GM21825 (cell line): Measurements from ENCODE around the gene MFSD11.
"Not testable (repeated sequence)": the region's sequence is repeated elsewhere in the genome, so short reads cannot be mapped to it uniquely, and the experiment has no call there.

Source experiments
- ATAC-seq: cut with Tn5 transposase; IDR thresholded peaks from one replicate; pipeline ENCODE4 v1.9.1; 2021; ENCODE audit warnings: mild to moderate bottlenecking, moderate library complexity; ENCODE audit not compliant: unreplicated experiment

Gene MFSD11

DNA sequence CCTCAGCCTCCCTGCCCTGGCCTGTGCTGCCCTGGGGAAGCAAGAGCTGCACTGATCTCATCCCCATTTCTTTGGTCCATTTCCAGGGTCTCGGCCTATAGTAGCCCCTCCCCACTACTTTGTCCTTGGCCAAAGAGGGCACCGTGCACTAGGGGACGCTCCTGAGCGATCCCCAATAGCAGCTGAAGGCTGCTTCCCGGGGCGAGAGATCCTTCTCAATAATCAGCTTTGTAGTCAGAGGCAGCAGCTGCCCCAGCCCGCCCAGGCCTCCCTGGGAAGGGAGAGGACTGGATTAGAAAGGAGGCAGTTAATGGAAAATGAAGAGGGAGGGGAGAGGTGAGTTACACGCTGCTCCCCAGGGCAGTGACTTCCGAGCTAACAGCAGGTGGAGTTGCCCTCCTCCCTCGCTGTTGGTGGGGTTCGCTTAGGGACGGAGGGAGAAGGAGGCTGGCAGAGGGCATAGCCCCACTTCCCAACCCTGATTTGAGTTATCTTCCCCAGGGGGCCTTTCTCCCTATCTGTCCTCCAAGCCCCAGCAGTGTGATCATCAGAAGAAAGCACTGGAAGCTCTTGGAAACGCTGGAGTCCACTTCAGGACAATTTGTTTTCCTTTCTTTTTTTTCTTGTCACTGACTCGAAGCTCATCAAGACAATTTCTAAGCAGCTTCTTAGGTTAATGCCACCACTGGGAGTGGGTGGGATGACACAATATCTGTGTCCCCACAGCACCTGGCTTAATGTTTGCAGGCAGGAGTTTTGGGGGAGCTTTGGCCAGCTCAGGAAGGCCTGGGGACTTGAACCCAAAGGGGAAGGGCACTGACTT, 29.7 kb upstream of the MFSD11 start:
- no peak for ATAC-seq

DNA sequence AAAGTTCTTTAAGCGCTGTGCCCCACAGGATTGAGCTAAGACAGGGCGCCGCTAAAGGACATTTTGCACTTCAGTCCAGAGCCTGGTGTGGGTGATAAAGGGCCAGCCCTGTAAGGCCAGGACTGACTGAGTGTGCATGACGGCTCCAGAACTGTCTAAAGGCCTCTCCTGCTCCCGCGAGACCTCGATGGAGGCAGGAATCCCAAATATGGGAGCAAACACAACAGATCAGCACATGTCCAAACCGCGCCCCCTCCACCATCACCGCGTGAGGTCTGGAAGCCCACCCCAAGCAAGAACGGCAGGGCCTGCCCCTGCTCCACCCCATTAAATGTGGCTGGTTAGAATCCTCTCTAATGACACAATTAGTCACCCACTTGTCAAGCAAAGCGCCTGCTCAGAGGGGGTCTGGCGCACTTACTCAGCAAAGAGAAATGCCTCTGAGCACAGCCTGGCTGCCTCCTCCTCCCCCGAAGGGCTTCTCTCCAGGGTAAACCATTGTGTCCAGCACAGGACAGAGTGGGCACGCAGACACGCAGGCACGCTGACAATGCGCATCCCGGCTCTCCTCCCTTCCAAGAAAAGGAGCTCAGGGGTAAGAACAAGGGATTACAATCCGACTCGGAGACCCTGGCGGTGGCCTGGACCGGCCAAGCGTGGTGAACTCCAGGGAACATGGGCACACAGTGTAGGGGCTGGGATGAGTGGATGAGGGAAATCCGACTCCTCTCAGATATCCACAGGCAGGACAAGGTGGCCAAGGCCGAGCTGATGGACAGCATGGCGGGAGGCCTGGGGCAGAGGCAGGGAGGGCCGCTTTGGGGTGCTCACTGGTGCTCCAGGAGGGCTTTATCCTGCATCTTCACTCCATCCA, 28.6 kb upstream of the MFSD11 start:
- ATAC-seq, result no peak

DNA sequence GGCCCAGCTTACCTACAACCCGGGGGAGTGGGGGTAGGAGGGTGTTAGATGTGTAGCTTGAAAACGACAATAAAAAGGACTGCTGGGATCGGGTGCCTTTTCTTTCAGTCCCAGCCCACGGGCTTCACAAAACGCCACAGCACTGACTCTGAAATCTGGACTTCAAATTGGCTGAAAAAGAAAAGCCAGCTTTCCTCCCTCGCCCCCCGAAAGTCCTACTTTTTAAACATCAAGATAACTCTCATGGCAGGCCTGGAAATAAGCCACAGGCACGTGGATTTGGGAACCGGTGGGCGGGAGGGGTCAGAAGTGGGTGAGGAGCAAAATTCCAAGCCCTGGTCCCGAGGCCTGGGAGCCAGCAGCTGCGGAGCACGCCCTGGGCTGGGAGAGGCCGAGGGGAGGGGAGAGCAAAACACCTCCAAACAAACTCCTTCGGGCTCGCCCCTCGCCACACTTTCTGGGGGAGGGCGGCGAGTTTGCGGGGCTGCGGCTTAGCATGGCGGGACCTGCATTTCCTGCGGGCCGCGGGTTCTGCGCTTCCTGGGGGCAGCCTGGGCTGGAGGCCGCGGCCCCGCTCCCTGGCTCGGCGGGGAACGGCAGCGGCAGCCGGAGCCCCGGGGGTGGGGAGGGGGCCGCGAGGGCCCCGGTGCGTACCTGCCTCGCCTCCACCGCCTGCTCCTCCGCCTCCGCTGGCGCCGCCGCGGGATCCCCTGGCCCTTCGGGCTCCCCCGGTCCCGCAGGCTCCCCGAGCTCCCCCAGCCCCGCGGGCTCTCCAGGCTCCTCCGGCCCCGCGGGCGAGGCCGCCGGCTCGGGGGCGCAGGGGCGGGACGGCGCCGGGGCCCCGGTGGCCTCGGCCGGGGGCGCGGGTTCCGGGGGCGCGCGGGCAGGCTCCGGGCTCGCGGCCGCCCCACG, 27.7 kb upstream of the MFSD11 start:
- ATAC-seq, result not testable (repeated sequence)

DNA sequence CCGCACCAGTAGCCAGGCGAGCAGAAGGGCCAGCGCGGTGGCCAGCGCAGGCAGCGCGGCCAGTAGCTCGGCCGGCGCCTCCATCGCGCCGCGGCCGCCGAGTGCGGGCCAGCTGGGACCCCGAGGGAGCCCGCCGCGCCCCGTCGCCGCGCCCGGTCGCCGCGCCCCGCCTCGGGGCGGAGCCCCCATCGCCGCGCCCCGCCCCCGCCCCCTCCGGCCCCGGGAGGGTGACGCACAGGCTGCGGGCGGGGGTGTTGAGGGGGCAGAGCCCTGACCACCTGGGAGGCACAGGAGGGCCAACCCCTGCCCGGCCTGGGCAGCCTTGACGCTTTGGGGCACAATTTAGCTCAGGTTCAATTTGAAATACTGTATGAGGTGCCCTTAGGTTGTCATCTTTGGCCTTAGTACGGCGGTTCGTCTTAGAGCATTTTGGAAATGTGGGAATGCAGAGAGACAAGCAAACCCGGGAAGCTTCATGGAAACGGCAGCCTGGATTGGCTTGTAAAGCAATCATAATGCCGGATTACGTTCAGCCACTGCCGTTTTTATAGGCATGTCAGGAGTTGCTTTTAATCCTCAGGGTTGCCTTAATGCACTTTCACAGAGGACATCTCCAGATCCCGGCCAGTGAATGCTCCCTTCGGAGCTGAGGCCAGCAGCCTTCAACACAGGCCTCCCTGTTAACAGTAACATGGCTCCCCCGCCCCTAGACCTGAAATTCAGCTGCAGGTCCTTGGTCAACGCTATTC, 26.9 kb upstream of the MFSD11 start, which contains the start of gene MXRA7:
MXRA7 (minus strand) TSS at position 103 of the 749 bp plus-strand sequence; CDS start at position 84, 19 bp downstream.
- ATAC-seq, result no peak

DNA sequence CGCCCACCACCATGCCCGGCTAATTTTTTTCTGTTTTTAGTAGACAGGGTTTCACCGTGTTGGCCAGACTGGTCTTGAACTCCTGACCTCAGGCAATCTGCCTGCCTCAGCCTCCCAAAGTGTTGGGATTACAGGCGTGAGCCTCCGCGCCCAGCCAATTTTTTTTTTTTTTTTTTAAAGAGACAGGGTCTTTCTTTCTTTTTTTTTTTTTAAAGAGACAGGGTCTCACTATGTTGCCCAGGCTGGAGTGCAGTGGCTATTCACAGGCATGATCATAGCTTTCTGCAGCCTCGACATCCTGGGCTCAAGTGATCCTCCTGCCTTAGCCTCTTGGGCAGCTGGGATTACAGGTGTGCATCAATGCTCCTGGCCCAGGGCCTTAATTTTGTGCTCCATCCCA, 25.6 kb upstream of the MFSD11 start:
- not testable (repeated sequence) for ATAC-seq

DNA sequence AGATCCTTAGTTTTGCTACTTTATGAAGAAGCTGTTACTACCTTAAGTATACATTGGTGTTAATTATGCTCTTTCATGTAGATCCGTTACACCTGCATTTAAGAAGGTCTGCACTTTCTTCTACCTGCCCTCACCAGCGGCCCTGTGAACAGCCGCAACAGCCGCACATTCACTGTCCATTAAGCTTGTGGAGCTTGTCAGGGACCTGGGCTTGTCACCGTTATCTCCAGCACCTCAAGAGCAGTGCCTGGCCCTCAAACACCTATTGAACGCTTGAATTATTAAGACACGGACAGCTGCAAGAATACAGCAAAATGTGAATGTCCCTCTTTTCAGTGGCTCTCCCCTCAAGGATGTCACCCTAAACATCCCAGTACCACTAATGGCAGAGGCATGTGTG, 24.2 kb upstream of the MFSD11 start:
- no peak for ATAC-seq

DNA sequence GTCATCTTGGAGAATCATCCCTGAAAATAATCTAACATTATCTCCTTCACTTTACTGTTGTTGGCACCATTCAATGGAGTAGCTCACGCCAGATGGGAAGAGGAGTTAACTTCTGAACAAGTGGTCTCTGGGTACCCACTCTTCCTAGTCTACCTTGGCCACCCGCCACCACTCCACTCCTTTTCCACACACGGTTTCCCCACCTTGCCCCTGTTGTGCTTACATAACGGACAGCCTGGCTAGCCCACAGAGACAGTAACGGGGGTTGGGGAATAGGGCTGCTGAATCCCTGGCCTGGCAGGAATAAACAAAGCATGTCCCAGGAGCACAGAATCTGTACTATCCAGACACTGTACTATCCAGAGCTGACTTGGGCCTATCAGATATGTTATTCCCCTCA, 23.6 kb upstream of the MFSD11 start:
- ATAC-seq, result no peak

DNA sequence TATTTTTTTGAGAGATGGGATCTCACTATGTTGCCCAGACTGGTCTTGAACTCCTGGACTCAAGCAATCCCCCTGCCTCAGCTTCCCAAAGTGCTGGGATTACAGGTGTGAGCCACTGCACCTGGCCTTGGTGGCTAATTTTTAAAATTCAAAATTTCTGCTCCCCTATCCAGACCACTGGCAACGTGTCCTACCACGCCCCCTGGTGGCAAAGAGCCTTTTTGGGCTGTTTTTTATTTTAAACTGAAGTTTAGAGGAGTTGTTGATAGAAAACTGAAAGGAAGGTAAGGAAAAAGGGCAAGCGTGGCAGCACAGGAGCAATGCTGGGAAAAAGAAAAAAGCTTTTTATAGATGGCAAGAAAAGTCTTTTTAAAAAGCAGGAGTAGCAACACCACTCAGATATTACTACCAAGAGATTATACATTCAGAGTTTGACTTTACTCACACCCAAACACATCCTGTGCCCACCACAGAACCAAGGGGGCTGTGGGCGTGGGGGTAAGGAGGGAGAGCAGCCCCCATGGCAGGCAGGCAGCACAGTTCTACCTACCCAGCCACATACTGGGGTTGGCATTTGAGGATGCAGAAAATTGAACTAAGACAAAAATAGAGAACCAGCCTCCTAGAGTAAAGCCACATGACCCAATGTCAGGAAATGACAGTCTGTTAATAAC, 23.0 kb upstream of the MFSD11 start:
- ATAC-seq, result no peak

DNA sequence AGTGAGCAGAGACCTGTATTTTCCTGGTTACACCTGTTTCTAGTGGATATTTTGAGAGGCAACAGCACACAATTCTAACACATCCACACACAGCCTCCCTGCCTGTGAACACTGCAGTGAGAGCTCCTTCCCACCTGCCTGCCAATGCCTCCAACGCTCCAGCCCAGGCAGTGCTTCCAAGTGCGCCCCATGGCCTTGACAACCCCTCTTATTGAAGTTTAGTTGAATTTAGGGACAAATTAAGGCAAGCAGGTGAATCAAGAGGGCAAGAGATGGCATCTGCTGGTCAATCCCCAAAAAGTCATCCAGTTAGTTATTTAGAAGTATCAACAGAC, 22.5 kb upstream of the MFSD11 start:
- ATAC-seq, result no peak

DNA sequence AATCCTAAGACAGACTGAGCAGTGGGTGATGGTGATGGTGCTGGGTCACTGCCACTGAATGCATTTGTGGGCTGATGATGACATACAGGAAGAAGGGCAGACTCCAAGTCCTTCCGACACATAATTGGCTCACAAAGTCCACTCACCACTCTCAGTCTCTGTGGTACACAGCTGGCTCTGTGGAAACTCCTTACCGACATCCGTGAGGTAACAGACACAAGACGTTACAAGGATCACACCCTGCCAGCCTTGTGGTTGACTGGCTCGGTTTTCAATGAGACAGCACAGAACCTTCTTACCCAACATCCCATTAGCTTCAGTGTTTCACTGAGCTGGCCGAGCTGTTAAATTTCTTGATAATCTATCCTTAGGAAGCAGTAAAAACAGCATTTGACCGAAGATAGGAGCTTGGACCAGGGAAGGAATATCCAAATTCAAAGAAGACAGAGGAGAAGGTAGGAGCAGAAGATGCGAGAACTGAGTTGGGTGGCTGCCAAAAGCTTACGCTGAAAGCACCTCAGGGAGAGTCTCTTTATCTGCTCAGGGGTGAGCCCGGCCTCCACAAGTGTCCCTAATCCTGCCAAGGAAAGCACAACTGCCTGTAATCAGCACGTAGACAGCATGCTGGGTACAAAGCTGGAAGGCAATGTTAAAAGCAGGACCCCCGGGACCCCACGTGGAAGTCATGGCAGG, 21.6 kb upstream of the MFSD11 start:
- no peak for ATAC-seq

DNA sequence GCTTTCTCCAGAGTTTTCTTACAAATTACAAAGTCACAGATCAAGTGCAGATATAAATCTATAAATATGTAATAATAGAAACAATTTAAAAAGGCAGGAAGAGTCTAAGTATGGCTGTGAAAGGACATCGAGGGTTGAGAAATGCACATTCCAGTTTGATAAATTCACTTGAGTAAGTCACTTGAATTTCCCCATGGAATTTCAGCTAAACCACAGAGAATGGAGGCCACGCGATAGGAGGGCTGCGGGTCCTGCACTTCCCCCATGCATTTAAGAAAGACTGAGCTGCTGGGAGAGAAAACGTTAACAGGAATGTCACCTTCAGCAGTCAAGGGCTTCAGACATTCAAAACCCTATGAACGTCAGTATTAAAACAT, 21.1 kb upstream of the MFSD11 start:
- no peak for ATAC-seq

DNA sequence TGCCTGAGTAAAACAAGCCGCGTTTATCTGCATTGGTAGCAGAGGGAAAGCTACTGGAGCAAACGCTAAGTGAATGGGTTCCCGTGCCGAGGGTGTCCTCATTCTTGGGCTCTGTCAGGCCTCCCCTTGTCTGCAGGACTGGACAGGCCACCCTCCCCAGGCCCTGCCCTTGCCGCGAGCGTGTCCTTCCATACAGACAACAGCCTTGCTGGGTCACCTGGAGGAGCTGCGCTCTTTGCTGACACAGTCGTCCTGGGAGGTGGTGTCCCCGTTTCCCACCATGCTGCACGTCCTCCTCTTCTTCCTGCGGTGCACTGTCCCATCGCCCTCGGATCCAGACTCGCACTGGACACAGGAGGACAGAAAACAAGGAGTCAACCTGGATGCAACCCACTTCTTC, 19.4 kb upstream of the MFSD11 start:
- ATAC-seq, result no peak

DNA sequence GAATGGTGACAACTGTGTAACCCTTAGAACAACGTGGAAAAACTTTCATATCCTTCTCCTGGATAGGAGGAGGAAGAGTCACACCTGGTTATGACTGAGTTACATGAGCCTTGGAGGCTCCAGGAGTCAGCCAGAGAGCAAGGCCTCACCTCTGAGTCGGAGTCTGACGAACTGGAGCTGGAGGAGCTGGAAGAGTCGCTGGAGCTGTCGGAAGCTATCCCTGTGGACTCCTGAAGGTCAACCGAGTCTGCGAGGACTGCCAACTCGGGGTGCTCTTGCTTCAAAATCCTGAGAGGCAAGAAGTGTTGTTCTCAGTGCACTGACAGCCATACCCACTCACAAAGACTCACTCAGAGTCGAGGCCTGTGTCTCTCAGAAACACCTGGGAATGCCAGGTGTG, 17.7 kb upstream of the MFSD11 start:
- ATAC-seq, result no peak

DNA sequence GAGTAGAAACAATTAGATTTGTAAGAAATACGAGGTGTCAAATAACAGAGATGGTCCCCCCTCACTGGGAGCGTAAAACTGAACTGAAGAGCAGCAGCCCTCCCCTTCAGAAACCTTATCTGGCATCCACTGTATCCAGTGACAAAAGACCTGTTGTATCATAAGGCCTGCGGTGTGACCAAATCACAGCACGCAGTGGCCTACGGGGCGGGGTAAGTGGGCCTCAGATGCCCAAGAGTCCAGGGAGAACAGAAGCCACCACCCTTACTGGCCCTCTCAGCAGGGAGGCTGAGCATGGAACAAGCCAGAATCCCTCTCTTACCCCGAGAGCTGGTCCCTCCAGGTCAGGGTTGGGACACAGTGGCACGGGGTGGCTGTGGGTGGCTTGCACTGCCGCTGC, 17.0 kb upstream of the MFSD11 start:
- ATAC-seq, result no peak

DNA sequence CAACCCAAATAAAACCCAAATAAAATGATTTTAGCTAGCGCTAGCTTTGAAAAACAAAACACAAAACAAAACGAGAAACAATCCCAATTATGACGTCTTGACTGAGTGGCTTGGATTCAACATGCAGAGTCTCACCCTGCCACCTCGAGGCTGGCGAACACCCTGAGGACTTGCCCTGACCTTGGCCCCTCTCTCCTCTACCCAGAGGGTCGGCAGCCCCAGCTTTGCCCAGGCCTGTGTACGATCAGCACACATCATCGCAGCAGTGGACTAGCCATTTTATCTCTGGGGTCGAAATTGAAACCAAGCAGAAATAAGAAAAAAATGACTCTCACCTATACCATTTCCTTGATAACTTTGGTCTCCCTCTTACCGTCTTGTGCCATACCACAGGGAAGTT, 16.5 kb upstream of the MFSD11 start:
- ATAC-seq, result no peak

DNA sequence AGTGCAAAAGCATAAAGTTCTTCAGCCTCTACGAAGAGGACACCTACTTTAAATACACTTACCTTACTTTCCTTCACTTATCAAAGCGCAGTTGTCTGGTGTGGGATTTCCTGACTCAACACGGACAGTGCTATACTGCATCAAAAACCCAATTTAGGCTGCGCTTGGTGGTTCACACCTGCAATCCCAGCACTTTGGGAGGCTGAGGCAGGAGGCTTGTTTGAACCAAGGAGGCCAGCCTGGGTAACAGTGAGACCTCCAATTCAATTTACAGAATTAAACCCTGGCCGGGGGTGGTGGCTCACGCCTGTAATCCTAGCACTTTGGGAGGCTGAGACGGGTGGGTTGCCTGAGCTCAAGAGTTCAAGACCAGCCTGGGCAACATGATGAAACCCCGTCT, 15.6 kb upstream of the MFSD11 start:
- no peak for ATAC-seq

DNA sequence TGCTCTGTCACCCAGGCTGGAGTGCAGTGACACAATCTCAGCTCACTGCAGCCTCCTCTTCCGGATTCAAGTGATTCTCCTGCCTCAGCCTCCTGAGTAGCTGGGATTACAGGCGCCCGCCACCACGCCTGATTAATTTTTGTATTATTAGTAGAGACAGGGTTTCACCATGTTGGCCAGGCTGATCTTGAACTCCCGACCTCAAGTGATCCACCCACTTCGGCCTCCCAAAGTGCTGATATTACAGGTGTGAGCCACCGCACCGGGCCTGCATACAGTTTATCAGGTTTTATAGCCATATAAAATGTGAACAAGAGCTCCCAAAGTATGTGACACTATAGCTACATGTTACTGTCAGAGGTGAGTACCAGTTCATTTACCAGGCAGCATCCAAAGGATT, 14.9 kb upstream of the MFSD11 start:
- ATAC-seq, result not testable (repeated sequence)

DNA sequence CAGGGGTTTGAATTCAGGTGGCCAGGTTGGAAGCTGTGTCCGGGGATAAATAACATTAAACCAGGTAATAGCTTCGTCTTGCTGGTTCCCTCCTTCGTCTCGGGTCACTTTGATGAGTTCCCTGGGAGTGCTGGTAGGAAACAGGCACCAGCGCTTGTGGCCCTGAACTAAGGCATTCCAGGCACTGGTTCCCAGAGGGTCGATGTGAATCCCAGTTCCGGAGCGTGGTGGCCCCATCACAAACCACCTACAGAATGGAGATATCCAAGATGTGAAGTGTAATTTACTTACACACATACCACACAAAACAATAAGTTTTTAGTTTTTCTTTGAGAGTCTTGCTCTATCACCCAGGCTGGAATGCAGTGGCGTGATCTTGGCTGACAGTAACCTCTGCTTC, 14.1 kb upstream of the MFSD11 start:
- no peak for ATAC-seq

DNA sequence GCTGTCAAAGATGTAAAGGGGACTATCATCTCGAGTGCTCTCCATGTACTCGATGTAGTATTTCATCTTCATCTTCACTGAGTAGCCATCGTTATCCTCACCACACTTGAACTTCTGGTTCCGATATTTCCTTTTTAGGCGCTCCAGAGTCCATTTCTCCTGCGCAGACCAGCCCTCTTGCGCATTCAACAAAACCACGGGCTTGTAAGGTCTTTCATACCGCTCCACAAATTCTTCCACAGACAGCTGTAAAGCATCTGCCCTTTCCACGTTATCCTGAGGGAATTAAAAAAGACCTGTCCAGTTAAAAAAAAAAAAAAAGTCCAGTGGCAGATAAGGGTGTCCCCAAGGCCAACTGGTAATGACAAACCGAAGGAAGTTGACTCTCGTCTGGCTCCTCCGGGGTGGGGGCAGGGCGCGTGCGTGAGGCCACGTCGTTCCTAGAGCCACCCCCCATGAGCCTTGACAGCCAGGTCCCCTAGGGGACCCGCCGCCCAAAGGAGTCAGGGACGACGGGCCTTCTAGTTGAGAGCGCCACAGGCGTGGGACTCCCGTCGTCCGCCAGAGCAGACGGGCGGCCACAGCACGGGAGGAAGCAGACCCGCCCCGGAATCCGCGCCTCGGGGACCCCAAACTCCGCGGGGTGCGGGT, 12.2 kb upstream of the MFSD11 start:
- peak; percentile 21 for ATAC-seq
